ENCODE results near the gene FRAT1.

Gene FRAT1

GRCh38 chr10:97323501-97323900 lies 4.4 kb downstream of the FRAT1 start:
- no peaks in the 10 kb centered on the region for H3K36me3 Mint-ChIP-seq (ENCODE audit: low read depth)
- DNase-seq, result no peak
- no peak overlapping the region for H3K27ac Mint-ChIP-seq
- H3K4me1 Mint-ChIP-seq (ENCODE audit: low read depth), result peaks cover 43% of the 10 kb centered on the region
- H3K27me3 Mint-ChIP-seq, result no peaks in the 10 kb centered on the region
- no peak overlapping the region for H3K4me3 Mint-ChIP-seq
- no peaks in the 10 kb centered on the region for H3K9me3 Mint-ChIP-seq

- H3K27me3 Mint-ChIP-seq, result no peaks in the 10 kb centered on the region
- peaks cover 45% of the 10 kb centered on the region for H3K4me1 Mint-ChIP-seq (ENCODE audit: low read depth)
- no peak overlapping the region for H3K27ac Mint-ChIP-seq
- H3K9me3 Mint-ChIP-seq, result no peaks in the 10 kb centered on the region
- H3K4me3 Mint-ChIP-seq, result no peak overlapping the region
- peaks cover 12% of the 10 kb centered on the region for H3K36me3 Mint-ChIP-seq (ENCODE audit: low read depth)
- no peak for DNase-seq
These were observed 6.7 kb downstream of the FRAT1 start for GRCh38 chr10:97325754-97326153.

GRCh38 chr10:97327348-97328294 lies 8.6 kb downstream of the FRAT1 start:
- H3K36me3 Mint-ChIP-seq (ENCODE audit: low read depth), result peaks cover 21% of the 10 kb centered on the region
- H3K27me3 Mint-ChIP-seq, result no peaks in the 10 kb centered on the region
- H3K9me3 Mint-ChIP-seq, result no peaks in the 10 kb centered on the region
- H3K4me1 Mint-ChIP-seq (ENCODE audit: low read depth), result peaks cover 46% of the 10 kb centered on the region
- no peak for DNase-seq
- peak overlapping the region; percentile 87 for H3K27ac Mint-ChIP-seq
- no peak overlapping the region for H3K4me3 Mint-ChIP-seq

- Mint-ChIP-seq H3K9me3 (no peaks in the 10 kb centered on the region), H3K27me3 (no peaks in the 10 kb centered on the region), H3K4me3 (no peak overlapping the region), H3K4me1 (ENCODE audit: low read depth) (peaks cover 56% of the 10 kb centered on the region), H3K36me3 (ENCODE audit: low read depth) (peaks cover 31% of the 10 kb centered on the region), H3K27ac (peak overlapping the region; percentile 23)
- DNase-seq, result no peak
These were observed 9.8 kb downstream of the FRAT1 start for GRCh38 chr10:97328646-97329453.

- DNase-seq, result no peak
- Mint-ChIP-seq H3K27me3 (no peaks in the 10 kb centered on the region), H3K36me3 (ENCODE audit: low read depth) (peaks cover 31% of the 10 kb centered on the region), H3K4me1 (ENCODE audit: low read depth) (peaks cover 56% of the 10 kb centered on the region), H3K27ac (peak overlapping the region; percentile 11), H3K9me3 (no peaks in the 10 kb centered on the region), H3K4me3 (no peak overlapping the region)
These were observed 10.7 kb downstream of the FRAT1 start for GRCh38 chr10:97329766-97330165.

- H3K27ac Mint-ChIP-seq, result peak overlapping the region; percentile 30
- peaks cover 61% of the 10 kb centered on the region for H3K4me1 Mint-ChIP-seq (ENCODE audit: low read depth)
- peaks cover 31% of the 10 kb centered on the region for H3K36me3 Mint-ChIP-seq (ENCODE audit: low read depth)
- no peaks in the 10 kb centered on the region for H3K27me3 Mint-ChIP-seq
- no peaks in the 10 kb centered on the region for H3K9me3 Mint-ChIP-seq
- no peak for DNase-seq
- H3K4me3 Mint-ChIP-seq, result peak overlapping the region; percentile 90
These were observed 12.2 kb downstream of the FRAT1 start for GRCh38 chr10:97331153-97331703.

GRCh38 chr10:97332591-97333350 lies 13.7 kb downstream of the FRAT1 start:
- peaks cover 31% of the 10 kb centered on the region for H3K36me3 Mint-ChIP-seq (ENCODE audit: low read depth)
- H3K4me3 Mint-ChIP-seq, result peak overlapping the region; percentile 90
- H3K27ac Mint-ChIP-seq, result peak overlapping the region; percentile 93
- H3K4me1 Mint-ChIP-seq (ENCODE audit: low read depth), result peaks cover 57% of the 10 kb centered on the region
- DNase-seq, result no peak
- H3K9me3 Mint-ChIP-seq, result no peaks in the 10 kb centered on the region
- H3K27me3 Mint-ChIP-seq, result no peaks in the 10 kb centered on the region

GRCh38 chr10:97333351-97333600 lies 14.2 kb downstream of the FRAT1 start:
- Mint-ChIP-seq H3K27me3 (no peaks in the 10 kb centered on the region), H3K36me3 (ENCODE audit: low read depth) (peaks cover 31% of the 10 kb centered on the region), H3K27ac (peak overlapping the region; percentile 93), H3K9me3 (no peaks in the 10 kb centered on the region), H3K4me1 (ENCODE audit: low read depth) (peaks cover 52% of the 10 kb centered on the region), H3K4me3 (peak overlapping the region; percentile 90)
- DNase-seq, result no peak

- Mint-ChIP-seq H3K4me3 (peak overlapping the region; percentile 90), H3K27ac (peak overlapping the region; percentile 93), H3K9me3 (no peaks in the 10 kb centered on the region), H3K4me1 (ENCODE audit: low read depth) (peaks cover 47% of the 10 kb centered on the region), H3K27me3 (no peaks in the 10 kb centered on the region), H3K36me3 (ENCODE audit: low read depth) (peaks cover 29% of the 10 kb centered on the region)
- DNase-seq, result peak; percentile 68
These were observed 14.7 kb downstream of the FRAT1 start for GRCh38 chr10:97333601-97334369.

GRCh38 chr10:97334370-97335175 lies 15.5 kb downstream of the FRAT1 start, which contains the start of gene FRAT2:
Gene FRAT2 (minus strand): TSS chr10:97334729. CDS start chr10:97334572, 157 bp downstream.
- peak; percentile 93 for DNase-seq
- Mint-ChIP-seq H3K4me1 (ENCODE audit: low read depth) (peaks cover 41% of the 10 kb centered on the region), H3K36me3 (ENCODE audit: low read depth) (peaks cover 23% of the 10 kb centered on the region), H3K27me3 (no peaks in the 10 kb centered on the region), H3K9me3 (no peaks in the 10 kb centered on the region), H3K4me3 (peak within 1 kb of the TSS; percentile 90), H3K27ac (peak within 1 kb of the TSS; percentile 95)

GRCh38 chr10:97335188-97335619 lies 16.1 kb downstream of the FRAT1 start:
- DNase-seq, result no peak
- H3K36me3 Mint-ChIP-seq (ENCODE audit: low read depth), result peaks cover 19% of the 10 kb centered on the region
- no peaks in the 10 kb centered on the region for H3K9me3 Mint-ChIP-seq
- peak overlapping the region; percentile 80 for H3K4me3 Mint-ChIP-seq
- peaks cover 37% of the 10 kb centered on the region for H3K4me1 Mint-ChIP-seq (ENCODE audit: low read depth)
- no peaks in the 10 kb centered on the region for H3K27me3 Mint-ChIP-seq
- no peak overlapping the region for H3K27ac Mint-ChIP-seq

GRCh38 chr10:97336006-97336405 lies 16.9 kb downstream of the FRAT1 start:
- H3K4me3 Mint-ChIP-seq, result peak overlapping the region; percentile 80
- no peaks in the 10 kb centered on the region for H3K27me3 Mint-ChIP-seq
- no peak for DNase-seq
- H3K9me3 Mint-ChIP-seq, result no peaks in the 10 kb centered on the region
- peaks cover 19% of the 10 kb centered on the region for H3K36me3 Mint-ChIP-seq (ENCODE audit: low read depth)
- peaks cover 37% of the 10 kb centered on the region for H3K4me1 Mint-ChIP-seq (ENCODE audit: low read depth)
- H3K27ac Mint-ChIP-seq, result peak overlapping the region; percentile 47

- Mint-ChIP-seq H3K27me3 (no peaks in the 10 kb centered on the region), H3K9me3 (no peaks in the 10 kb centered on the region), H3K4me1 (ENCODE audit: low read depth) (peaks cover 33% of the 10 kb centered on the region), H3K4me3 (no peak overlapping the region), H3K27ac (no peak overlapping the region), H3K36me3 (ENCODE audit: low read depth) (peaks cover 16% of the 10 kb centered on the region)
- no peak for DNase-seq
These were observed 17.4 kb downstream of the FRAT1 start for GRCh38 chr10:97336446-97336845.
